Nephron (organoid): Measurements from ENCODE around the gene MMP17.

ENCODE experiments used
- H3K27ac Mint-ChIP-seq, 3 experiments: 2 replicates each; pipeline ENCODE4 v1.8.0; 2020; ENCODE audit warnings: mixed read lengths in 3 of 3, mild to moderate bottlenecking in 2 of 3, moderate library complexity in 1 of 3
- H3K27me3 Mint-ChIP-seq: 2 replicates; pipeline ENCODE4 v1.8.0; 2021; ENCODE audit warnings: low read depth, mild to moderate bottlenecking, moderate library complexity, mixed read lengths
- H3K36me3 Mint-ChIP-seq: 2 replicates; pipeline ENCODE4 v1.8.0; 2020; ENCODE audit warnings: low read depth, mixed read lengths
- H3K4me1 Mint-ChIP-seq: 2 replicates; pipeline ENCODE4 v1.8.0; 2020; ENCODE audit warnings: mixed read lengths
- H3K4me3 Mint-ChIP-seq, 3 experiments: 2 replicates each; pipeline ENCODE4 v1.8.0; 2020; ENCODE audit warnings: mild to moderate bottlenecking in 3 of 3, mixed read lengths in 3 of 3, moderate library complexity in 2 of 3
- H3K9me3 Mint-ChIP-seq: 2 replicates; pipeline ENCODE4 v1.8.0; 2020; ENCODE audit warnings: mixed read lengths
- TF ChIP-seq, protein P1 (sequence below), 3 experiments: fragments of 200-600 bp; sonication (generic); IDR thresholded peaks; one replicate each; pipeline ENCODE4 v1.5.0; 2021; ENCODE audit warnings: antibody characterized with exemption in 3 of 3; ENCODE audit not compliant: unreplicated experiment in 3 of 3

The MMP17 gene

DNA sequence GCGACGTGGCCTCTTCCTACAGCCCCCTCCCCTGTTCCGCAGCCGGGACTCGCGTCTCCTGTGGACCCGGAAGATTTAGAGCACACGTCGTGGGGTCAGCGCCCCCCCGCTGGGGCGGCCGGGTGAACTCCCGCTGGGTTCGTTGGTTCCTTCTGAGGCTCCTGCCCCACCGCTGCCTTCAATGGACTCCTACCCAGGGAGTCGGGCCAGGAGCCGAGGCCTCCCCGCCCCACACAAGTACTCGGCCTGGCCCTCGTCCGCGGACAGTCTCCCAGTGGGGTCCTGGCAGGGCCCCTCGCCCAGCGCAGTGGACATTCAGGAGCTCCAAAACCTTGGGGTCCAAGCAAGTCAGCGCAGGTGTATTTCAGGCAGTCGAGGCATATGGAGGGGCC is 1.2 kb downstream of the MMP17 start:
- no peaks in the 10 kb centered on the region for H3K4me1 Mint-ChIP-seq
- no peaks in the 10 kb centered on the region for H3K36me3 Mint-ChIP-seq
- TF ChIP-seq, protein P1, sequence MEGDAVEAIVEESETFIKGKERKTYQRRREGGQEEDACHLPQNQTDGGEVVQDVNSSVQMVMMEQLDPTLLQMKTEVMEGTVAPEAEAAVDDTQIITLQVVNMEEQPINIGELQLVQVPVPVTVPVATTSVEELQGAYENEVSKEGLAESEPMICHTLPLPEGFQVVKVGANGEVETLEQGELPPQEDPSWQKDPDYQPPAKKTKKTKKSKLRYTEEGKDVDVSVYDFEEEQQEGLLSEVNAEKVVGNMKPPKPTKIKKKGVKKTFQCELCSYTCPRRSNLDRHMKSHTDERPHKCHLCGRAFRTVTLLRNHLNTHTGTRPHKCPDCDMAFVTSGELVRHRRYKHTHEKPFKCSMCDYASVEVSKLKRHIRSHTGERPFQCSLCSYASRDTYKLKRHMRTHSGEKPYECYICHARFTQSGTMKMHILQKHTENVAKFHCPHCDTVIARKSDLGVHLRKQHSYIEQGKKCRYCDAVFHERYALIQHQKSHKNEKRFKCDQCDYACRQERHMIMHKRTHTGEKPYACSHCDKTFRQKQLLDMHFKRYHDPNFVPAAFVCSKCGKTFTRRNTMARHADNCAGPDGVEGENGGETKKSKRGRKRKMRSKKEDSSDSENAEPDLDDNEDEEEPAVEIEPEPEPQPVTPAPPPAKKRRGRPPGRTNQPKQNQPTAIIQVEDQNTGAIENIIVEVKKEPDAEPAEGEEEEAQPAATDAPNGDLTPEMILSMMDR (IDR thresholded peaks at IDR 0.05; ENCODE audit: unreplicated experiment in 3 of 3), result no peak

GRCh38 chr12:131829791-131830334 is 1.7 kb downstream of the MMP17 start:
- no peak overlapping the region for H3K27ac Mint-ChIP-seq

More for the DNA sequence above, 1.2 kb downstream of the MMP17 start:
- H3K27me3 Mint-ChIP-seq, result peaks cover 79% of the 10 kb centered on the region
- H3K4me3 Mint-ChIP-seq, result peak overlapping the region; percentile 69 to 76 (median 73)
- no peaks in the 10 kb centered on the region for H3K9me3 Mint-ChIP-seq
- H3K27ac Mint-ChIP-seq, result no peak overlapping the region

GRCh38 chr12:131830335-131830913 is 2.2 kb downstream of the MMP17 start:
- H3K4me1 Mint-ChIP-seq, result no peaks in the 10 kb centered on the region
- H3K27ac Mint-ChIP-seq, result no peak overlapping the region
- H3K4me3 Mint-ChIP-seq, result peak overlapping the region; percentile 70 to 75 (median 71)
- H3K27me3 Mint-ChIP-seq, result peaks cover 74% of the 10 kb centered on the region
- no peaks in the 10 kb centered on the region for H3K36me3 Mint-ChIP-seq
- H3K9me3 Mint-ChIP-seq, result no peaks in the 10 kb centered on the region
- TF ChIP-seq, protein P1 (IDR thresholded peaks at IDR 0.05; ENCODE audit: unreplicated experiment in 3 of 3), result peak; percentile 46 to 61 (median 54)

More at GRCh38 chr12:131829791-131830334, 1.7 kb downstream of the MMP17 start:
- TF ChIP-seq, protein P1 (IDR thresholded peaks at IDR 0.05; ENCODE audit: unreplicated experiment in 3 of 3), result no peak
- no peaks in the 10 kb centered on the region for H3K36me3 Mint-ChIP-seq
- H3K27me3 Mint-ChIP-seq, result peaks cover 75% of the 10 kb centered on the region
- H3K4me3 Mint-ChIP-seq, result peak overlapping the region in 1 of 3 experiments; percentile 76
- no peaks in the 10 kb centered on the region for H3K4me1 Mint-ChIP-seq
- no peaks in the 10 kb centered on the region for H3K9me3 Mint-ChIP-seq

- TF ChIP-seq, protein P1 (IDR thresholded peaks at IDR 0.05; ENCODE audit: unreplicated experiment in 3 of 3), result no peak
- peak overlapping the region; percentile 70 to 75 (median 71) for H3K4me3 Mint-ChIP-seq
- no peaks in the 10 kb centered on the region for H3K9me3 Mint-ChIP-seq
- no peaks in the 10 kb centered on the region for H3K4me1 Mint-ChIP-seq
- H3K36me3 Mint-ChIP-seq, result no peaks in the 10 kb centered on the region
- no peak overlapping the region for H3K27ac Mint-ChIP-seq
- H3K27me3 Mint-ChIP-seq, result peaks cover 68% of the 10 kb centered on the region
These were observed 2.9 kb downstream of the MMP17 start for GRCh38 chr12:131830914-131831571.

DNA sequence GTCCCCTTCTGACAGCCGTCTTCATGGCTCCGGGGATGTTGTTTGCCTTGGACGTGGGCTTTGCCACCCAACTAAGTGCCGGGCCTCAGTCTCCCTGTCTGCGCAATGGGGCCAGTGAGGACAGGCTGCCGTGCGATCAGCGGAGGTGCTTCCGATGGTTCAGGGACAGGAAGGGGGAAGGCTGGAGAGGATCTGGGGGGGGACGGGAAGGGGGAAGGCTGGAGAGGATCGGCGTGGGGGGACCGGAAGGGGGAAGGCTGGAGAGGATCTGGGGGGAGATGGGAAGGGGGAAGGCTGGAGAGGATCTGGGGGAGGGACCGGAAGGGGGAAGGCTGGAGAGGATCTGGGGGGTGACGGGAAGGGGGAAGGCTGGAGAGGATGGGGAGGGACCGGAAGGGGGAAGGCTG is 3.4 kb downstream of the MMP17 start:
- no peaks in the 10 kb centered on the region for H3K9me3 Mint-ChIP-seq
- TF ChIP-seq, protein P1 (IDR thresholded peaks at IDR 0.05; ENCODE audit: unreplicated experiment in 3 of 3), result no peak

More for the DNA sequence above, 3.4 kb downstream of the MMP17 start:
- H3K4me3 Mint-ChIP-seq, result peak overlapping the region; percentile 64 to 75 (median 71)
- H3K4me1 Mint-ChIP-seq, result no peaks in the 10 kb centered on the region
- peaks cover 62% of the 10 kb centered on the region for H3K27me3 Mint-ChIP-seq
- no peaks in the 10 kb centered on the region for H3K36me3 Mint-ChIP-seq
- no peak overlapping the region for H3K27ac Mint-ChIP-seq
